H4 (cell line): ENCODE measurements around the gene MARK1. TPM values are rescaled to one million over a fixed set of nuclear protein-coding genes. Genes with fewer than 3 reads are reported as not detected.

Experiments used
- DNase-seq: peaks from one replicate; pipeline ENCODE4 v3.0.0-alpha.2; 2015; ENCODE audit warnings: low spot score
- total RNA-seq: library from RNA; depleted of rRNA; stranded (reverse); fragments of >200 nt; shearing (Covaris generic); gene quantifications from 2 replicates; pipeline ENCODE4 v1.2.3, GENCODE V29; 2014; rRNA removed

MARK1 gene
- 3.8 and 4.0 TPM in 2 replicates for total RNA-seq

DNA sequence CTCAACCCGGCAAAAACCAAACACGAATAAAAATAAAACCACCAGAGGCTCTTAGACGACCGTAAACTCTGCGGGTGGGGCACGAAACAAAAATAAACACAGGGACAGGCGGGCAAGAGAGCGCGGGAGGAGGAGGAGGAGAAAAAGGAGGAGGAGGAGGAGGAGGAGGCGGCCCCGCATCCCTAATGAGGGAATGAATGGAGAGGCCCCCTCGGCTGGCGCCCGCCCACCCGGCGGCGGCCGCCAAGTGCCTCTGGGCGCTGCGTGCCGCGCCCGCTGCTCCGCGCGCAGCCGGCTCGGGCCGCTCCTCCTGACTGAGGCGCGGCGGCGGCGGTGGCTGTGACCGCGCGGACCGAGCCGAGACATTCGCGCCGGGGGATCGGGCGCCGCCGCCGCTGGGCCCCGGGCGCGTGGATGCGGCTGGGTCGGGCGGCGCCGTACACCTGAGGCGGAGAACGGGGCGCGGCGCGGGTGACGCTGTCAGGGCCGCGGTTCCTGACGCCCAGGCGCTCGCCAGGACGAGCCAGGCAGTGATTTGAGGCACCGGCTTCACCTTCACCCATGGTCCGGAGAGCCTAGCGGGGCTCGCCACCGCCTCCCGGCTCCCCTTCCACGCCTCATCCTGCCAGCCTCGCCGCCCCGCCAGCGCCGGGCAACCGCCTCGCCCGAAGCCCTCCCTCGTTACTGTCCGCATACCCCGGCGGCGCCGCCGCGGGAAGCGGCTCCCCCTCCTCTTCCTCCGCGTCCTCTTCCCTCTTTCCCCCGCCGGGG is at the start of gene MARK1:
TSS of gene MARK1 (plus strand) at position 229 of the 771 bp plus-strand sequence. CDS start 687 bp downstream, outside the sequence.
- DNase-seq, result peak; percentile 63

GRCh38 chr1:220483700-220484099 is 44.2 kb upstream of the MARK1 start:
- peak; percentile 37 for DNase-seq

DNA sequence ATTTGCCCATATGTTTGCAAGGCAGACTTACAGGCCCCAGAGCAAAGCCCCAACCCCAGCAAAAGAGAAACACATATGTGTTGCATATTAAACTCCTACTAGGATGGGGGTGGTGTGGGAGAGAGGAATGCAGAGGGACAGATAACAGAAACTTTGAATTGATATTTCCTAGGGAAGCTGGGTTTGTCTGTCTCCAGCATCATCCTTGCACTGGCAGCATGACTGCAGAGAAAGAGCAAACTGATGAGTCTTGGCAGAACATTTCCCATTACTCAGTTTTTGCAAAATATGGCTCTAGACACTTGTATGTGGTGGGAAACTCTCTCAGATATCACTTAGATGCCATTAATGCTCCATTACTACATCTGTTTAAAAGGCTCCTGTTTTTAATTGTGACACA is 43.8 kb upstream of the MARK1 start:
- DNase-seq, result no peak

DNA sequence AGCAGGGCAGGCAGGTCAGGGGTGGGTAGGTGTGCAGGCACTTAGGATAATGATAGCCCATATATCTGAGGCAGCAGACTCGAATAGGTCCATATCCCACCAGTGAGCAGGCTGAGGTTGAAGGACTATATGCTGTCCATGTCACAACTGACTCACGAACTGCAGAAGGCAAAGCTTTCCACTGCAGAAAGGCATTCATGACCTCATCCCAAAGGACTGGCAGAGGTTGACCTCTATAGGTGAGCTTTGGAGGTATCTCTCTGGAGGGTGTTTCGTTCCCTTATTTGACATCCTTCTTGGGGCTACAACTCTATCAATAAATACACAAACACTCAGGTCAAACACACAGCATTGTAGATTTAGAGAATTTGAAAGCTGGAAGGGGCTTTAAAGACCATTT is 42.8 kb upstream of the MARK1 start:
- no peak for DNase-seq

DNA sequence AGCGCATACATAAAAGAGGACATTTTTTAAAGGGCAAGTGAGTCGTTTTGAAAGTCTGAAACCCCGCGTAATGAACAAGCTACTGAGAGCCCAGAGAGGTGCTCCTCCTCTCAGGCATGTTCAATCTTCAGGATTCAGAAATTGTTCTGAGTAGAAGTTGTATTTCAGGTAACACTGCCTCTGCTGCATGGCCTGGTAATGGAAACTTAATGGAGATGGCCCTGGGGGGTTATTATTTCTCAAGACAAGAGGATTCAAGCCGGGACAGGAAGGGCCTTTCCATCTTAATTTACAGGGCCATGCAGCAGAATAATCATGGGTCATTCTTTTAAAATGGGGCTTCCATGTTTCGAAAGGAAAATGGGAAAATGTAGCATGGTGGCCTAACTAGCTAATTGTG is 42.1 kb upstream of the MARK1 start:
- no peak for DNase-seq

- peak; percentile 81 for DNase-seq
These were observed 40.6 kb upstream of the MARK1 start for GRCh38 chr1:220487297-220487820.

DNA sequence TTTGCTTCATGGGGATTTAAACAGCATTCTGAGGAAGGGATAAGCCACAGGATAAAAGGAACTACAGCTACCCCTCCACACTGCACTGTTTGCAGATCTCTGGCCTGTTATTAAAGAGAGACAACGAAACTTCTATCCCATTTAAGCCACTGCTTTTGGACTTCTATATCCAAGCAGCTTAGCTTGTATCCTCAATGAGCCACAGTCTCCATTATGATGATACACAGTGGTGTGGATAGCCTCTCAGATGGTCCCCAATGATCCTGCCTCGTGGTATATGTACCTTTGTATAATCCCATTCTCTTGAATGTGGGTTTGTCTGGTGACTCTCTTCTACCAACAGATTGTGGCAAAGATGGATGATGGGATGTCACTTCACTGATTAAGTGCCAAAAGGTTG is 36.0 kb upstream of the MARK1 start:
- no peak for DNase-seq

DNA sequence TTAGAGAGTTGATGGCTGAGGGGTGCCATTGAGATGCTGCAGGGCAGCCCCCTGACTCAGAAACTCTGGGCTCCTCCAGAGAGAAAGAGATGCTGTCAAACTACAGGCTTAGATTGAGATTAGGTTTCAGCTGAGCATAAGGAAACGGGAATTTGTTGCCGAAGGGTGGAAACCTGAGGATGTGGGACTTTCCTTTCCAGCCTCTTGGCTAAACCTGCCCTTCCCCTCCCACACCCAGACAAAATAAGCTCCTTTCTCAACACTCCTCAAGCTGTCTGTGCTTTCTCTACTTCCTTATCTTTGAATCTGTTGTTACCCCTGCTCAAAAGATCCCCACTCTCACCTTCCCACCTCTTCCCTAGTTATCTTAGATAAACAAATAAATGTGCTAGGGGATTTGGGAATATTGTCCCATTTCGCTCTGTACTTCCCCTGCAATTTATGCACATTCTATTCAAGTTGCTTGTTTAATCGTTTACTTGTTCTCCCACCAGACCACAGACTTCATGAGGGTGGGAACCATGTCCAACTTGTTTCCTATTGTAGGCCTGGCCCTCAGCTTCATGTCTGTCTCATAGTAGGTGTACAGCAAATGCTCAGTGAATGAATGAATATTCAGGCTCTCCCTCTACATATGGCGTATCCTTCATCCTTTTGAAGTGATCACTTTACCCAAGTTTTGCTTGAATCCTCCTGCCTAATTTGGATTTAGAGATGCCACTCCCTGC is 30.6 kb upstream of the MARK1 start:
- no peak for DNase-seq

DNA sequence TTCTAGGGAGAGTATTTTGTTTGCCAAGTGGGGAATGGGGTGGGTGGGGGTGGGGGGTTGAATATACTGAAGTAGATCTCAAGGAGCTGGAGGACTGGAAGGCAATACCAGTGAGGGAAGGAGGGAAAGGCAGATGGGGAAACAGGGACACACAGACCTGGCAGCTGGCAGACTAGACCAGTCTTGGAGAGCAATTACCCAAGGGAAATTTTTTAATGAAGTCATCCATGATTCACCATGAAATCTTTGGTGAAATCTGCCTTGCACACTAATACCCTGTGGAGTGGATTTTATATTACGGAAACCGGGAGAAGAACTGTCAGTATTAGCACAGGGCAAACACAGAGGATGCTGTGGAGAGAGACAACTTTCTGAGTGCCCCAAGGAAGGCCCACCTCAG is 29.7 kb upstream of the MARK1 start:
- DNase-seq, result no peak

GRCh38 chr1:220500372-220500771 is 27.6 kb upstream of the MARK1 start:
- DNase-seq, result no peak

- no peak for DNase-seq
These were observed 23.6 kb upstream of the MARK1 start for GRCh38 chr1:220504329-220504728.

- DNase-seq, result no peak
These were observed 20.9 kb upstream of the MARK1 start for GRCh38 chr1:220507085-220507484.

DNA sequence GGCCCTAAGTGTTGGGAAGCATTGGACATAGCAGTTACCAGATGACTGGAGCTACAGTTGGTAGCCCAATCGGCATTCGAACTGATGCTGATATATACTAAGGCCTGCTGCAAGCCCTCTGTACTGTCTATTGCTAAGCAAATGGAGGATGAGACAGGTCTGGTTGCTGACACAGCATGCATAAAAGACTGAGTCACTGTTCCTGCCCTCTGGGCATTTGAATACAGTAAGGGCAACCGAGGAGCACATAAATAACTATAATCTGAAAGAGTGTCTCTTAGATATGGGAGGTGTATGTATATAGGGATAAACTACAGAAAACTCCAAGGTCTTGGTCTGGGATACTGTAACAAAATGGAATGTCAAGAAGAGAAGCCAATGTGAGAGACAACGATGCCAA is 16.8 kb upstream of the MARK1 start:
- DNase-seq, result no peak

GRCh38 chr1:220511785-220512184 is 16.2 kb upstream of the MARK1 start:
- peak; percentile 26 for DNase-seq

DNA sequence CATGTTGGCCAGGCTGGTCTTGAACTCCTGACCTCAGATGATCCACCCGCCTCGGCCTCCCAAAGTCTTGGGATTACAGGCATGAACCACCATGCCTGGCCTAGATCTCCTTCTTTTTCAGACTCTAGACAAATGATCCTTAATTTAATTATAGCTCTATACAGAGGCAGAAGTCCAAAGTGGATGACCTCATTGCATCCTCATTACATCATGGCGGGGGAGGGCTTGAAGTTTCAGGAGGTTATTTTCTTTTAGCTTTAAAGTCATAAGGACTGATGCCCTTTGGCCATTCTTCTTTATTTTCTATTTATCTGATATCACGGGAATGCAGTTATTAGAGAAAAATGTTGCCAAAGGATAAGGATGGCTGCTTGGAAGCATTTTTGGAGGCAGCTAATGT is 14.1 kb upstream of the MARK1 start:
- DNase-seq, result no peak

DNA sequence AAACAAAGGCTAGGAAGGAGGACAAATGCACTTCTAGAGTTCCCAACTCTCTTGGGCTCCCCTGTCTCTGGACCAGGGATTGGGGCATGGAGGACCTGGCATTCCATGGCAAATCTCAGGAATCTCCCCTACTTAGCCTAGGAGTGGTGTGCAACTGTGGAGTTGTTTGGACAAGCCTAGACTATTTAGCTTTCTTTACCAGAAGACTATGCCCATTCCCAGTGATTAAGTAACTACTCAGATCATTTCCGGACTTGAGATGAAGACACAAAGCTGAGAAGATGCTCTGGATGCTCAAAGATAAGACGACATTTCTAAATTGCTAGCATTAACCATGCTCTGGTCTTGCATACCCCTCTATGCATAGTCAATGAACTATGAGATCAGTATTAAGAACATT is 13.7 kb upstream of the MARK1 start:
- DNase-seq, result no peak

- DNase-seq, result no peak
These were observed 11.8 kb upstream of the MARK1 start for GRCh38 chr1:220516014-220516721.

GRCh38 chr1:220516722-220517042 is 11.3 kb upstream of the MARK1 start:
- no peak for DNase-seq

GRCh38 chr1:220521778-220522177 is 6.2 kb upstream of the MARK1 start:
- DNase-seq, result no peak

DNA sequence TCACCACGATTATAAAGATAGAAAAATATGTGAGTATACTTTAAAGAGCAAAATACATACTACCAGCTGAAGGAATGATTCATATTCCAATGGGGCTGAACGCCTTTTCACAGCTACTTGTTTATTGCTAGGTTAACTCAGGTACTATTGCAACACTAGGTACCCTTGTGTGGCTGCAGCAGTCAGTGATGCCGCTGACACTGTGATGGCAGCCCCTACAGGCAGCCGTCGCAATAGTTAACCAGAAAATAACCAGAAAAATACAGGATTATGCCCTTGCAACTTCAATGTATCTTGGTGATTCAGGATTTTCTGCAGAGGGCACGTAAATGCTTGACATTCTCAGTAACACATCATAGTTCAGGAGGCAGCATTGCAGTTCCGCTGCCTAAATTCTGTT is 1.6 kb upstream of the MARK1 start:
- no peak for DNase-seq

- DNase-seq, result no peak
These were observed 543 bp upstream of the MARK1 start for GRCh38 chr1:220527279-220527907.
